ENCODE data around the gene CD99.
"Not testable (repeated sequence)": the region's sequence is repeated elsewhere in the genome, so short reads cannot be mapped to it uniquely, and the experiment has no call there.

Gene CD99

GRCh38 chrX:2774776-2775175, 83.7 kb downstream of the CD99 start:
- no peak for DNase-seq

GRCh38 chrX:2780472-2781225, 89.6 kb downstream of the CD99 start:
- not testable (repeated sequence) for DNase-seq

- DNase-seq, result no peak
These were observed 90.1 kb downstream of the CD99 start for GRCh38 chrX:2781226-2781571.

DNA sequence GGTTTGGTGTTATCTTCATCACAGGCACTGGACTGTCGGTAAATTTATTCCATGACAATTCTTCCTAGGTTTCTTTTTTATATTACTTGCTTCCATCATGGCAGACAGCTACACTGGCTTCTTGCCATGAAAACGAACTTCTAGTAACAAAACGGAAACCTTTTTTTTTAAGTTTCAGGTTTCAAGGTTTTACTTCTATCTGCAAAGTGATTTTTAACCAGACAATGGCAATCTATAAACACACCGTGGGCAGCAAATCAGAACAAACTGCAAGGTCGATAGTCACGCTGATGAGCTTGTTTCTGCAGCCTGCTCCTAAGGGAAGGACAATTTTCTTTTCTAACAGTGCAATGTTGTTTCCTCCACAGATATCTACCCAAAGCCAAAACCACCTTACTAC, 90.6 kb downstream of the CD99 start:
- no peak for DNase-seq

GRCh38 chrX:2782171-2782570, 91.1 kb downstream of the CD99 start:
- DNase-seq, result no peak

GRCh38 chrX:2782778-2783177, 91.7 kb downstream of the CD99 start:
- DNase-seq, result no peak

GRCh38 chrX:2784026-2784425, 92.9 kb downstream of the CD99 start:
- no peak for DNase-seq

- DNase-seq, result no peak
These were observed 94.4 kb downstream of the CD99 start for GRCh38 chrX:2785538-2785937.

DNA sequence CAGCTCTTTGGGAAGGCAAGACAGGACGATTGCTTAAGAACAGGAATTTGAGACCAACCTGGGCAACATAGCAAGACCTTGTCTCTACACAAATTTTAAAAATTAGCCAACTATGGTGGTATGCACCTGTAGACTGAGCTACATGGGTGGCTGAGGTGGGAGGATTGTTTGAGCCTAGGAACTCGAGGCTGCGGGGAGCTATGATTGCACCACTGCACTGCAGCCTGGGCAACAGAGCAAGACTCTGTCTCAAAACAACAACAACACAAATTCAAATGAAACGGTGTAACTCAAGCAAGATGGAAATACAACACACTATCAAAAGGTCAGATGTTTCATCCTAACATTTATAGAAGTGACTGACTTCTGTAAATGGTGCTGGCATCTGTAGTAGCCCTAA, 97.9 kb downstream of the CD99 start:
- DNase-seq, result no peak

GRCh38 chrX:2789569-2789968, 98.5 kb downstream of the CD99 start:
- DNase-seq, result no peak
